PC-3 (cell line): ENCODE data around the gene VGF. TPM values are rescaled to one million over a fixed set of nuclear protein-coding genes. Genes with fewer than 3 reads are reported as not detected.
"Not testable (repeated sequence)": the region's sequence is repeated elsewhere in the genome, so short reads cannot be mapped to it uniquely, and the experiment has no call there.

Experiments used
- ATAC-seq: fragments of 200-7000 bp; cut with Tn5 transposase; 2 replicates; pipeline ENCODE4 v1.9.1; 2020; ENCODE audit warnings: mild to moderate bottlenecking, moderate library complexity
- BruUV-seq: library from RNA; stranded (reverse); fragments of 400-500 nt; replicated peaks from 2 replicates; lab custom pipeline; 2021; lab: Mats Ljungman, UMichigan
- CTCF ChIA-PET: fragments of 300-600 bp; sonication (Branson Sonifier 250); formaldehyde crosslinking; loops from one replicate; lab custom pipeline; 2022; ENCODE audit warnings: antibody characterized with exemption; lab: Charles Lee
- POLR2A ChIA-PET: fragments of 300-600 bp; sonication (Branson Sonifier 250); formaldehyde crosslinking; loops from one replicate; lab custom pipeline; 2022; ENCODE audit warnings: antibody characterized with exemption; ENCODE audit not compliant: unreplicated experiment; lab: Charles Lee
- DNase-seq: peaks from one replicate; pipeline ENCODE4 v3.0.0-alpha.2; 2015
- H2AFZ ChIP-seq: fragments of 300-600 bp; sonication (generic); 2 replicates; pipeline ENCODE4 v1.6.0; 2016; ENCODE audit warnings: antibody characterized with exemption, low read length
- H3F3A ChIP-seq: fragments of 300-600 bp; sonication (generic); one replicate; pipeline ENCODE4 v1.6.0; 2017; ENCODE audit warnings: antibody characterized with exemption, low read length, control low read depth, mild to moderate bottlenecking; ENCODE audit not compliant: unreplicated experiment
- H3K27ac ChIP-seq: fragments of 300-600 bp; sonication (generic); 2 replicates; pipeline ENCODE4 v1.5.1; 2016; ENCODE audit warnings: mild to moderate bottlenecking, low read length
- H3K27me3 ChIP-seq: fragments of 300-600 bp; sonication (generic); 2 replicates; pipeline ENCODE4 v1.6.1; 2016; ENCODE audit warnings: low read length, mixed read lengths
- H3K36me3 ChIP-seq: fragments of 300-600 bp; sonication (generic); 2 replicates; pipeline ENCODE4 v1.6.1; 2016; ENCODE audit warnings: low read depth, mixed run types, low read length, mixed read lengths
- H3K4me1 ChIP-seq: fragments of 300-600 bp; sonication (generic); 2 replicates; pipeline ENCODE4 v1.5.1; 2016; ENCODE audit warnings: low read length; ENCODE audit not compliant: insufficient read depth
- H3K4me2 ChIP-seq: fragments of 300-600 bp; sonication (generic); 2 replicates; pipeline ENCODE4 v1.6.0; 2016; ENCODE audit warnings: low read length
- H3K4me3 ChIP-seq: fragments of 300-600 bp; sonication (generic); 2 replicates; pipeline ENCODE4 v1.5.1; 2016; ENCODE audit warnings: mild to moderate bottlenecking, low read length, mixed read lengths
- H3K79me2 ChIP-seq: fragments of 300-600 bp; sonication (generic); 2 replicates; pipeline ENCODE4 v1.6.1; 2017; ENCODE audit warnings: low read length, mixed read lengths
- H3K9ac ChIP-seq: fragments of 300-600 bp; sonication (generic); 2 replicates; pipeline ENCODE4 v1.6.0; 2016; ENCODE audit warnings: mild to moderate bottlenecking, low read length
- H3K9me2 ChIP-seq: fragments of 300-600 bp; sonication (generic); replicated peaks from 2 replicates; pipeline ENCODE4 v1.6.1; 2016; ENCODE audit warnings: mixed run types, low read length, mixed read lengths
- H3K9me3 ChIP-seq: fragments of 300-600 bp; sonication (generic); 2 replicates; pipeline ENCODE4 v1.6.1; 2016; ENCODE audit warnings: low read length, mixed read lengths
- H4K20me1 ChIP-seq: fragments of 300-600 bp; sonication (generic); 2 replicates; pipeline ENCODE4 v1.6.1; 2016; ENCODE audit warnings: low read length, mixed read lengths
- CTCF ChIP-seq: fragments of 300-600 bp; sonication (generic); conservative IDR thresholded peaks from 2 replicates; pipeline ENCODE4 v1.5.1; 2017; ENCODE audit warnings: antibody characterized with exemption, low read depth, mild to moderate bottlenecking, low read length
- EZH2 ChIP-seq: fragments of 300-600 bp; sonication (generic); IDR thresholded peaks from one replicate; pipeline ENCODE4 v1.6.1; 2017; ENCODE audit warnings: antibody characterized with exemption, mild to moderate bottlenecking, low read length; ENCODE audit not compliant: unreplicated experiment
- EZH2phosphoT487 ChIP-seq: fragments of 300-600 bp; sonication (generic); IDR thresholded peaks from 2 replicates; pipeline ENCODE4 v1.6.1; 2018; ENCODE audit warnings: mild to moderate bottlenecking, antibody characterized with exemption, low read length, borderline replicate concordance
- intact Hi-C: fragments of 100-400 bp; cut with micrococcal nuclease; formaldehyde crosslinking; loops from 2 replicates; pipeline ENCODE4 v1.9.0; 2023
- total RNA-seq: library from RNA; depleted of rRNA; stranded (reverse); fragments of >200 nt; gene quantifications from 2 replicates; pipeline ENCODE4 v1.2.3, GENCODE V29; 2014

VGF gene
- total RNA-seq, 1 experiment from 2014 or later, result 1.6 TPM

DNA sequence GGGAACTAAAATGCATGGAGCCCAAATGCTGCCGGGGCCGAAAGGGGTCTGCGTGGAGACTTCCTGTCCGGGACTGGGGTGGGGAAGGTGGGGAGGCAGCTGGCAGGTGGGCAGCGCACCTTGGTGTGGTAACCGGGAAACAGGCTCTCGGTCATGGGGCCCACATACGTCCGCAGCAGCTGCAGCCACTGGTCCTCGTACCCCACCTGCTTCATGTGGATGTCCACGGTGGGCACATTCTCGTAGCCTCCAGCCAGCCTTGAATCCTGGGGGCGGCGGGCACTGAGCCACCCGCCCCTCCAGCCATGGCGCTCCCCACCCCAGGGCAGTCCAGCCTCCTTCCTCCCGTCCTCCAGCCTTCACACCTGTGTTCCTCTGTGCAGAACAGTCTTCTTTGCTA lies 42.1 kb upstream of the VGF start:
- no peaks in the 10 kb centered on the region for H3F3A ChIP-seq
- no peaks in the 10 kb centered on the region; the same call in 1 of the 2 replicates for H3K36me3 ChIP-seq
- ChIA-PET CTCF (no interaction called here), POLR2A (no interaction called here)
- no peak overlapping the region for H2AFZ ChIP-seq
- no peaks in the 10 kb centered on the region for H3K79me2 ChIP-seq
- H3K9me3 ChIP-seq, result no peaks in the 10 kb centered on the region
- no peak overlapping the region for H3K9ac ChIP-seq
- ATAC-seq, result no peak
- H3K27ac ChIP-seq, result no peak overlapping the region
- BruUV-seq, result no TSS peak
- H4K20me1 ChIP-seq, result no peaks in the 10 kb centered on the region
- no peak overlapping the region for H3K4me3 ChIP-seq
- no peaks in the 10 kb centered on the region for H3K9me2 ChIP-seq
- no peak overlapping the region for H3K4me2 ChIP-seq
- DNase-seq, result no peak
- H3K27me3 ChIP-seq, result no peaks in the 10 kb centered on the region
- intact Hi-C loops, result no loop called here
- no peak for TF ChIP-seq EZH2phosphoT487
- TF ChIP-seq EZH2, result no peak
- TF ChIP-seq CTCF, result no peak
- no peaks in the 10 kb centered on the region for H3K4me1 ChIP-seq

GRCh38 chr7:101206665-101207042 lies 41.3 kb upstream of the VGF start:
- no peaks in the 10 kb centered on the region; the same call in 1 of the 2 replicates for H3K36me3 ChIP-seq
- no peaks in the 10 kb centered on the region for H4K20me1 ChIP-seq
- ChIA-PET CTCF (no interaction called here), POLR2A (no interaction called here)
- ATAC-seq (no peak), DNase-seq (no peak)
- H3K27ac ChIP-seq, result no peak overlapping the region
- TF ChIP-seq CTCF (no peak), EZH2 (no peak), EZH2phosphoT487 (no peak)
- no peak overlapping the region for H3K4me3 ChIP-seq
- no peaks in the 10 kb centered on the region for H3K27me3 ChIP-seq
- no peak overlapping the region for H2AFZ ChIP-seq
- no peaks in the 10 kb centered on the region for H3K9me3 ChIP-seq
- BruUV-seq, result no TSS peak
- H3K4me2 ChIP-seq, result no peak overlapping the region
- intact Hi-C loops, result no loop called here
- H3K9ac ChIP-seq, result no peak overlapping the region
- no peaks in the 10 kb centered on the region for H3K79me2 ChIP-seq
- no peaks in the 10 kb centered on the region for H3K9me2 ChIP-seq
- H3K4me1 ChIP-seq, result no peaks in the 10 kb centered on the region
- no peaks in the 10 kb centered on the region for H3F3A ChIP-seq

DNA sequence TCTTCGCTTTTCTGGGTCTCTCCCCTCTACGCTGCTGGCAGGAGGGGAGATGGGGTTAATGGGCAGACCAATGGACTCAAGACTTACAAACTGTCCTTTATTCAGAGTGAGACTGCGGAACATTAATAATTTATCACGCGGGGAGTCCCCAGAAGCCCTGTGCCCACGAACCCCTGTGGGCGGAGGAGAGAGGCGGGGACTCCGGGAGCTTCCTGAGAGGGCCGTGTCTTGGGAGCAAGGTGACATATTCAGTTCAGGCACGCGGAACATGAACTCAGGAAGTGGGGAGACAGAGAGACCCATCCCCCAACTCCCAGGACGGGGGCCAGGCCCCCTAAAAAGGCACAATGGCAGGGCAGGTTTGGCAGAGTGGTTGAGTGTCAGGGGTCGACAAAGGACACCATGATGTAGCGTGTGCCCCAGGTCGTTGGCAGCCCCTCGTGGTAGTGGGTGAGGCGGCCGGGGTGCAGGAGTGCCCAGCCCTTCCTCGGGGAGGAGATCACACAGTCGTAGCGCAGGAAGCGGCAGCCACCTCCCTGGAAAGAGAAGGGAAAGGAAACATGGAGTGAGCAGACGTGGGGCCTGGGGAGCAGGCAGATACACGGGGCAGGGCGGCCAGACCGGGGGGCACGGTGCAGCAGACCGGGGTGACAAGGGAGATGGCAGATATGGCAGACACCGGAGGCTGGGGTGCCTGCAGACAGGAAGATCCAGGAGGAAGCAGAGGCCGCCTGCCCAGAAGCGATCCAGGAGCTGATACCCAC lies 40.7 kb upstream of the VGF start:
- H3F3A ChIP-seq, result no peaks in the 10 kb centered on the region
- POLR2A ChIA-PET, result no interaction called here
- no peaks in the 10 kb centered on the region for H3K9me2 ChIP-seq
- H3K79me2 ChIP-seq, result no peaks in the 10 kb centered on the region
- no peaks in the 10 kb centered on the region for H3K4me1 ChIP-seq
- no peak for DNase-seq
- CTCF ChIA-PET, result no interaction called here
- TF ChIP-seq CTCF (no peak), EZH2 (no peak), EZH2phosphoT487 (no peak)
- H3K9ac ChIP-seq, result no peak overlapping the region
- no peaks in the 10 kb centered on the region for H3K9me3 ChIP-seq
- BruUV-seq, result TSS peak; percentile 31
- no peak overlapping the region for H3K27ac ChIP-seq
- intact Hi-C loops, result no loop called here
- no peaks in the 10 kb centered on the region for H3K27me3 ChIP-seq
- H3K36me3 ChIP-seq, result no peaks in the 10 kb centered on the region; the same call in 1 of the 2 replicates
- no peaks in the 10 kb centered on the region for H4K20me1 ChIP-seq
- H3K4me2 ChIP-seq, result no peak overlapping the region
- no peak overlapping the region for H3K4me3 ChIP-seq
- no peak for ATAC-seq
- no peak overlapping the region for H2AFZ ChIP-seq

DNA sequence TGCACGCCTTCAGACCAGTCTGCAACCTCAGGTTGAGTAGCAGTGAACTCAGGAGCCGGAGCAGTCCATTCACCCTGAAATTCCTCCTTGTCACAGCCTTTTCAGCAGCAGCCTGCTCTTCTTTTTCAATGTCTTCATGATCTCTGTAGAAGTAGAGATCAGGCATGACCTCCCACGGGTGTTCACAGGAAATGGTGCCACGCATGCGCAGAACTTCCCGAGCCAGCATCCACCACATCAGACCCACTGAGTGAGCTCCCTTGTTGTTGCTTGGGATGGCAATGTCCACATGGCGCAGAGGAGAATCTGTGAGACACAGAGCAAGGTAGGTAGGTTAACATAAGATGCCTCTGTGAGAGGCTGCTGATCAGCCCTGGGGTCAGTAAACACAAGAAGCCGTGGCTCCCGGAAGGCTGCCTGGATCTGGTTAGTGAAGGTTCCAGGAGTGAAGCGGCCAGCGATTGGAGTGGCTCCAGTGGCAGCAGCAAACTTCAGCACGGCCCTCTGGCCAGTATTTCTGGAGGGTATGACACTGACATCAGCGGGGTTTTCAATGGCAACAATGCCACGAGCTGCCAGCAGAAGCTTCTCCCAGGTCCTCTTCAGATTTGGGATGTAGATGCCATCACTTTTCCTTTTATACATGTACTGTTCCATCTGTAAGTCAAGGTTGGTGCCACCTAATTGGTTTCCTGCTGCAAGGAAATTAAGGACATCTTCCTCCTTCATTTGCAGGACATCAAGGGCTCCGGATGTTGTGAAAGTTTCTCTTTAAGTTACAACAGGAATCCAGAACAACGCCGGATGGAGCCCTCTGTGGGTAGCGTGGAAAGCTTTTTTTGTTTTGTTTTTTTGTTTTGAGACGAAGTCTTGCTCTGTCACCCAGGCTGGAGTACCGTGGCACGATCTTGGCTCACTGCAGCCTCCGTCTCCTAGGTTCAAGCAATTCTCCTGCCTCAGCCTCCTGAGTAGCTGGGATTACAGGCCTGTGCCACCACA lies 38.7 kb upstream of the VGF start:
- H3K36me3 ChIP-seq, H3F3A ChIP-seq, DNase-seq, H3K79me2 ChIP-seq, H3K4me2 ChIP-seq, CTCF ChIA-PET, H3K27ac ChIP-seq, ATAC-seq, H4K20me1 ChIP-seq, H3K9me3 ChIP-seq, H3K27me3 ChIP-seq, H3K4me3 ChIP-seq, H3K4me1 ChIP-seq, H3K9me2 ChIP-seq, BruUV-seq, H3K9ac ChIP-seq, intact Hi-C loops, H2AFZ ChIP-seq: not testable (repeated sequence)
- POLR2A ChIA-PET, result interaction anchor here (0.6 kb wide), 1 partner anchor 34 kb away, joined by 3 read pairs; the partner anchor contains the start of gene CLDN15
